Activated T-helper 9 cell treated with anti-CD3 and anti-CD28 coated beads, Interleukin-2, amount 50 U/mL, for 16 hours (primary cell): ENCODE results near the gene NTSR1.

Experiments
- DNase-seq: peaks from one replicate; pipeline ENCODE4 v3.0.0-alpha.2; 2020; ENCODE audit warnings: low read depth

The NTSR1 gene

DNA sequence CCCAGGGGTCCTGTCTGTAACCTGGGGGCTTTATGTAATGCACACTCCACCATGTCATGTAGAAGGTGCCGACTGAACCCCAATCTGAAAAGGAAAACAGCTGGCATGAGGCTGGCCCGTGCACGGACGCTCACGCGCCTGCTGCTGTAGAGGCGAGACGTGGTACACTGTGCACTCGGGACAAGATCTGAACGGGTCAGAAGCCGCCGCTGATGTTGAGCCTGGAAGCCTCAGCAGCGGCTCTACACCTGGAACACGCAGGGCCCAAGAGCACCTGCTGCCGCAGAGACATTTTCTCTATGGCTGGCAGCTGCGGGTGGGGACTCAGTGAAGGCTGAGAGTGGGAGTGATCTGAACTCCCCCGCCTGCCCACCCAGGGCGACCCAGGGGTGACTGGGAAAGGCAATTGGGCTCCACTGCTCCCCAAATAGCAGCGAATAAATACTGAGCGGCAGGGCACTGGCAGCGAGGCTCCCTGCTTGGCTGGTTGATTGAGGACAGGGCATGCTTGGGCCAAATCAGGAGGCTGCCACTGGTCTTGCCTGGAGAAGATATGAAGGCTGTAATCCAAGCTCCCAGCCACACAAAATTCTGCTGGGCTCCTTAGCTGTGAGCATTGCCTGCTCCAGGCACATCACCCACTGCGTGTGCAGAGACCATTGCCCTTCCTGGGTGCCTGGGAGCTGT, 93.5 kb downstream of the NTSR1 start:
- DNase-seq: no peak

DNA sequence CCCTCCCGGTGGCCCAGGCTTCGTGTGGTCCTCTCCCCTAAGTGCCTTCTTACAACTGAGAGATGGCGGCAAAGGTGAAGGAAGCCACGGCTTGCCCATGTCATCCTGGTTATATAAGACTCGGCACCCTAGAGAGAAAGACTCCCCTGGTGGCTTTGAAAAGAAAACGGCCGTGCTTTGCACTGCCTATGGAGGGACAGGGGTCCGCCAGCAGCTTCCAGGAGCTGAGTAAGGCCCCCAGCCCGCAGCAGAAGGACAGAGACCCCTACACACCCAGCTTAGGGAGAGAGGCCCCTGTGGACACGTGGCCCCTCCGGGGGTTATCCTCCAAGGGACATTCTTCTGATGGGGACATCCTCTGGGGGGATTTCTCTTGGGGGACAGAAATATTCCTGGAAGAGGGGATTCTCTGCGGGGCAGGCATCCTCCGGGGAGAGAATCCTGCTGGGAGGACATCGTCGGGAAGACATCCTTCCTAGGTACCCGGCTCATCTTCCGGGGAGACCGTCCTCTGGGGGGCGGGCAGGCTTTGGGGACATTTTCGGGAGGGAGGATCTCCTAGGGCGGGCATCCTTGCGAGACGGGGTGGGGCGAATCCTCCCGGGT, 95.5 kb downstream of the NTSR1 start:
- no peak for DNase-seq

DNA sequence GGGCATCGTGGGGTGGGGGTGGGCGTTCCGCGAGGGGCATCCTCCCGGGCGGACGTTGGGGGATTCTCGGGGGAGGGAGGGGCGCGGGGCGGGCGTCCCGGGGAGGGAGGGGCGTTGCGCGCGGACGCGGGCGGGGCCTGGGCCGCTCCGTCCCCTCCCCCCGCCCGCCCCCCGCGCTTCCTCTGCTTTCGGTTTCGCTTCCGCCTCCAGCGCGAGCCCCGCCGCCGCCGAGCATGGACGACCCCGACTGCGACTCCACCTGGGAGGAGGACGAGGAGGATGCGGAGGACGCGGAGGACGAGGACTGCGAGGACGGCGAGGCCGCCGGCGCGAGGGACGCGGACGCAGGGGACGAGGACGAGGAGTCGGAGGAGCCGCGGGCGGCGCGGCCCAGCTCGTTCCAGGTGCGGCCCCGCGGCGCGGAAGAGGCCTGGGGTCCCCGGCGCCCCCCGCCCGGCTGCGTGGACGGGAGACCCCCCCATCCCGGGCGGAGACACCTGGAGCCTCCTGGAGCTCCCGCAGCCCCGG, 96.1 kb downstream of the NTSR1 start, which contains the start of gene OGFR:
Gene OGFR, plus strand, starts transcription at position 209 of the 528 bp plus-strand sequence. Its CDS starts 25 bp downstream, at position 234.
- DNase-seq: peak; percentile 55

DNA sequence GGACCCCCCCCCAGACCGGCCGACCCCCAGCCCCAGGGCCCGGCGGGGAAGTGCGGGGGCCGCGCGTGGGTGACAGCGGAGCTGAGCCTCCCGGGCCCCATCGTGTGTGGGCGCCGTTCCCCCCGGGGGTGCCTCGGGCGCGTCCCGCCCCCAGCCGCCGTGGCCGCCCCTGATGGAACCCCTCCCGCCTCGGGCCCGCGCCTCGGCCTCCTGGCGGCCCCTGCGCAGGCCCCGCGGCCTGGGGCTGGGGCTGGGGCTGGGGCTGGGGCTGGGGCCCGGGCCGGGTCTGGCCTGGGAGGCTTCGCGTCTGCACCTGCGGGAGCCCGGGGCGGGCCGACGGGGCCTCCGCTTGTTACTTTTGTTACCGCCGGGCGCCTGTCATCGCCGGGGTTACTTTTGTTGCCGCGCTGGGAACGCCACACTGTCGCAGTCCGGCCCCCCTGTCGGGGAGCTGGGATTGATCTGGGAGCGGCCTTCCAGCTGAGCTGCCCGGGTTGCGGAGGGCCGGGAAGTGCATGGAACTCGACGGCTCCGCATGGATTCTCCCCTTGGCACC, 96.6 kb downstream of the NTSR1 start:
- DNase-seq: peak; percentile 35

DNA sequence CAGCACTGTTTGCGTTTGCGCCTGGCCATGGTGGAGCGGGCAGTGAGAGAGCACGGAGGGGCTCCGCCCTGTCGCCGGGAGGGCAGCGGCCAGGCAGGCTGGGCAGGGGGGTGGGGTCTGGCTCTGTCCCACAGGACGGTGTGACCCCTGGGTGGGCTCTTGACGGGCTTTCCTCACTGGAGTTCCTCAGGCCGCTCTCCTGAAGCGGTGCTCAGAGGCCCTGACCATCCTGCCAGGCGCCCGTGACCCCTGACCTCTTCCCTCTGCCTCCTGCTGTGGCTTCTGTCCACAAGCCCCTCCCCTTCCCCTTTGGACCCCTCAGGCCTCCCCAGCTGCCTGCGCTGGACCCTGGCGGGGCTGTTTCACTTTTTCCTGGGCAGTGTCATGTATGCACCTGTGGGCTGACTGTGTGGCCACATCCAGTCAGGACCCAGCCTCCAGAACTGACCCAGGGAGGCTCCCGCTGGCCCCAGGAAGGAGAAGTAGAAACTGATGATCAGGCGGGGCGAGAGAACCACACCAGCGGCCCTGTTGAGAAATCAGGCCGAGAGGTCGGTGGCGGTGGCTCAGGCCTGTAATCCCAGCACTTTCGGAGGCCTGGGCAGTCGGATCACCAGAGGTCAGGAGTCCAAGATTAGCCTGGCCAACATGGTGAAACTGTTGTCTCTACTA, 97.2 kb downstream of the NTSR1 start:
- DNase-seq: no peak

DNA sequence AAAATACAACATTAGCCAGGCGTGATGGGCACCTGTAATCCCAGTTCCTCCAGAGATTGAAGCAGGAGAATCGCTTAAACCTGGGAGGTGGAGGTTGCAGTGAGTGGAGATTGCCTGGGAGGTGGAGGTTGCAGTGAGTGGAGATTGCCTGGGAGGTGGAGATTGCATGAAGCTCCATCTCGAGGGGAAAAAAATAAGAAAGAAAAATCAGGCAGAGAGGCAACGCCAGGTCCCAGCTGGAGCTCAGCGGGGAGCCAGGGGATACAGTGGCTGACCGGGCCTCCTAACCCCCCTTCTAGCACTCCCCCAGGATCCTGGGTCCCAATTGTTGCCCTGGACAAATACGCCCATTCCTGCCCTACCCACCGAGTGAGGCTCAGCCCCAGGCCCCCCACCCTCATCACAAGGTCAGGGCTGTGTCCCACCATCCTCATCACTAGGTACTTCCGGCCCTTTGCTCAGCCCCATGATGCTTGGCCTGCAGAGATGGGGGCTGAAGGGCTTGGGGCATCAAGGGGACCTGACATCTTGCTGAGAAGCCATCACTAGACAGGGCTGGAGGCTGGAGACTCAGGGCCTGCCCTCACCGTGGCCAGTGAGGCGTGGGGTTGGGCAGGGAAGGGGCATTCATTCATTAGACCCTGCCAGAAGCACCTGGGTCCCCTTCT, 97.9 kb downstream of the NTSR1 start:
- DNase-seq: no peak

DNA sequence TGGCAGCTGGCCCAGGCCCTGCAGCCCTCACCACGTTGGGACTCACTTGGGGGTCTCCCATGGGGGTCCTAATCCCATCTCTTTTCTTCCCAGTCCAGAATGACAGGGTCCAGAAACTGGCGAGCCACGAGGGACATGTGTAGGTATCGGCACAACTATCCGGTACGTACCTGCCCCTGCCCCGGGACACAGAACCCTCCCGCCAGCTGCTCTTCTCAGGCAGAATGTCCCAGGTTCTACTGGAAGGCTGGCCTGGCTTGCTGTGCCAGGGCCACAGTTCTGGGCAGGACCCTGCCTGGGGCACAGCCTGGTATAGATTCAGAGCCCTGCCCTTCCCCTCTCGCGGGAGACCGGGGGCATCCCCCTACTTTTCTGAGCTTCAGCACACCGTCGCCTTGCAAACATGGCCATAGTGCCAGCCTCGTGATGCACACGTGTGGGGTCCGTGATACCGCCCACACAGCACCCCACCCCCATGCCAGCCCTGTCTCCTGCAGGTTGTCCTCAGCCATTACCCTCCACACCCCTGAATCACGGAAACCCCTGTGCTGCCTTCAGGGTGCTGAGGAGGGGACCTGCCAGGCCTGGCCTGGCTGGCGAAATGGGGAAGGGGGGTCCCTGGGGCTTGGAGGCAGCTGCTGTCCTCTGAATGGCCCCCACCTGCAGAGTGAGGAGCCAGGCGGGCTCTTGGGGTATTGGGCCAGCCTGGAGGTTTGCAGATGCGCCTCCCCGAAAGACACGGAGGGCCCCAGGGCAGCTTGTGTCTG, 99.0 kb downstream of the NTSR1 start:
- no peak for DNase-seq

DNA sequence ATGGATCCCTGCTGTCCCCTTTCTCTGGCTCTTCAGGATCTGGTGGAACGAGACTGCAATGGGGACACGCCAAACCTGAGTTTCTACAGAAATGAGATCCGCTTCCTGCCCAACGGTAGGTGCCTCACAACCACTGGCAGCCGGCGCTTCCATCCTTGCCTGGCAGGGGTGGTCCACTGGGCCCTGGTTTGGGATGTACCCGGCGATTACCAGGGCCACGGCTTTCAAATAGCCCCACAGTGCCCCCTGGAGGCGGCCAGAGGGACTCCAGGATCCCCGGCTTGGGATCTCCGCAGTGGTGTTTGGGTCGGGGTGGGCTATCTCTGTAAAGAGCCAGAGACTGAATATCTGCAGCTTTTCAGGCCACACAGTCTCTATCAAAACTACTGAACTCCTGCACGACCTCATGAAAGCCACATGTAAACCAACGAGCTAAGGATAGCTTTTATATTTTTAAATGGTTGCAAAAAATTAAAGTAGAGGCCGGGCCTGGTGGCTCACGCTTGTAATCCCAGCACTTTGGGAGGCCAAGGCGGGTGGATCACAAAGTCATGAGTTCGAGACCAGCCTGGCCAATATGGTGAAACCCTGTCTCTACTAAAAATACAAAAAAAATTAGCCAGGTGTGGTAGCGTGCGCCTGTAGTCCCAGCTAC, 99.7 kb downstream of the NTSR1 start:
- peak; percentile 67 for DNase-seq

DNA sequence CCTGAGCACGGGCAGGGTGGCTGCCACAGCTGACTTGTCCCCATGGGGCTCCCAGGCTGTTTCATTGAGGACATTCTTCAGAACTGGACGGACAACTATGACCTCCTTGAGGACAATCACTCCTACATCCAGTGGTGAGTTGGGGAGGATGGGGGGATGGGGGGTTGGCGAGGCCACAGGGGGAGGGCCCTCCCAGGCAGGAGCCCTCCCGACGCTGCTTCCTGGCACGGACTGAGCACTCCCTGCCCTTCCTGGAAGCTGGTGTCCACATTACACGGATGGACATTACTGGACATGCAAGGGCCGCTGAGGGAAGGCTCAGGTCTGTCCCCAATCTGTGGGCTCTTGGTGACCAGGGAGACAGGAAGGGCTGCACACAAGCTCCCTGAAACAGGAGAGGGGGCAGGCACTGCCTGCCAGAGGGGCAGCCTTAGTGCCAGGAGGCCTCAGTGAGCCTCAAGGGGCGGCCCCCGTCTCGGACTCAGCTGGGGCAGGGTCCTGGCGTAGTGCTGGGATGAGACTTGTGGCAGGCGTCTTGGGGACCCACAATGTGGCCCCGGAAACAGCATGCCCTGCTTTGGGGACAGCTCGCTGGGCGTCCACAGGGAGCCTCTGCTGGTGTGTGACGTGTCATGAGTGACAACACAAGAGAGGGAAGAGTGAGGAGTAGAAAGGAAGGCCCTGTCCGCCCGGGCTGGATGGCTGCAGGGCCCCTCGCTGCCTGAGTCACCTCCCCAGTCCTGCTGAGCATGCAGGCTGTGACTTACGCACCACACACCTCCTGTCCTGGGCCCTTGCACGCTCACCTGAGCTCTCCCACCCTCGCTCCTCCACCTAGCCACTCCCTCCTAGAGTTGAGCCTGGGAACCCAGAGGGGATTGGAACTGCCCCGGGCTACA, 101.1 kb downstream of the NTSR1 start:
- DNase-seq: no peak

DNA sequence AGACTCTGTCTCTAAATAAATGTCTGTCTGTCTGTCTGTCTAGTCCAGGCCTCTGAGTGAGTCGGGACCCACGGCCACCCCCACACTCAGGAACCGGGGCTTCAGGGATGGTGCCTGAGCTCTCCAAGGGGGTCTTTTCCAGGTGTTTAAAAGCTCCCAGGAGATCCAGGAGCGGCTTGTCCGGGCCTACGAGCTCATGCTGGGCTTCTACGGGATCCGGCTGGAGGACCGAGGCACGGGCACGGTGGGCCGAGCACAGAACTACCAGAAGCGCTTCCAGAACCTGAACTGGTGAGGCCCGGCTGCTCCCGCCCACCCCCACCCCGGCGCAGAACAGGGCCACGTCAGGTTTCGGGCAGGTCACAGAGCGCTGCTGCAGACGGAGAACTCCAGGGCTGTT, 102.7 kb downstream of the NTSR1 start:
- no peak for DNase-seq

DNA sequence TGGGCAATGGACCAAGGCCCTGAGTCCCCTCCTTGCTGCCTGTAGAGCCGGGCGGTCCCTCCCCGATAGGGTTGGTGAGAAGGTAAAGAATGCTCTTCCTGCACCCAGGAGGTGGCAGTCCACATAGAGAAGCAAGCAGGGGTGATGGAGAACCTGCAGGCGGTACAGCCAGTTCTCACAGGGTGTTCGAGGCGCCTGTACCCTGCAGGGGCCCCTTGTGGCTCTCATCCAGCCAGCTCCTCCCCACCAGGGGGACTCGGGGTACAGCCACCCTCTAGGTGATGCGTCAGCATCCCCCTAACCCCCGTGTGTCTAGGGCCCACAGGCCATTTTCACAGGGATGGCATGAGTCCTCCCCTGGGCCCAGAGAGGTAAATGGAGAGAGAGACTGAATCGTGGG, 103.1 kb downstream of the NTSR1 start:
- DNase-seq: no peak
